MM.1S (cell line): Measurements from ENCODE around the gene TLCD1.

Experiments
- DNase-seq: peaks from one replicate; pipeline ENCODE4 v3.0.0-alpha.2; 2015
- H2AFZ ChIP-seq: fragments of 300-600 bp; sonication (generic); 2 replicates; pipeline ENCODE4 v1.6.0; 2016; ENCODE audit warnings: antibody characterized with exemption, low read length
- H3F3A ChIP-seq: fragments of 300-600 bp; sonication (generic); 2 replicates; pipeline ENCODE4 v1.6.1; 2016; ENCODE audit warnings: mild to moderate bottlenecking, antibody characterized with exemption, low read length, moderate library complexity, mixed read lengths; ENCODE audit not compliant: insufficient read depth
- H3K27ac ChIP-seq: fragments of 300-600 bp; sonication (generic); 2 replicates; pipeline ENCODE4 v1.5.1; 2016; ENCODE audit warnings: mild to moderate bottlenecking, low read length
- H3K27me3 ChIP-seq: fragments of 300-600 bp; sonication (generic); replicated peaks from 2 replicates; pipeline ENCODE4 v1.6.0; 2016; ENCODE audit warnings: low read length; ENCODE audit not compliant: insufficient read depth
- H3K36me3 ChIP-seq: fragments of 300-600 bp; sonication (generic); replicated peaks from 2 replicates; pipeline ENCODE4 v1.6.1; 2016; ENCODE audit warnings: mild to moderate bottlenecking, low read length, mixed read lengths; ENCODE audit not compliant: insufficient read depth
- H3K4me1 ChIP-seq: fragments of 300-600 bp; sonication (generic); 2 replicates; pipeline ENCODE4 v1.6.1; 2016; ENCODE audit warnings: low read length, mixed read lengths
- H3K4me2 ChIP-seq: fragments of 300-600 bp; sonication (generic); 2 replicates; pipeline ENCODE4 v1.6.0; 2016; ENCODE audit warnings: low read depth, low read length
- H3K4me3 ChIP-seq: fragments of 300-600 bp; sonication (generic); 2 replicates; pipeline ENCODE4 v1.5.1; 2016; ENCODE audit warnings: low read length, mixed read lengths
- H3K79me2 ChIP-seq: fragments of 300-600 bp; sonication (generic); 2 replicates; pipeline ENCODE4 v1.6.1; 2016; ENCODE audit warnings: mixed run types, low read length, mixed read lengths
- H3K9ac ChIP-seq: fragments of 300-600 bp; sonication (generic); 2 replicates; pipeline ENCODE4 v1.6.1; 2016; ENCODE audit warnings: low read length, mixed read lengths
- H3K9me2 ChIP-seq: fragments of 300-600 bp; sonication (generic); replicated peaks from 2 replicates; pipeline ENCODE4 v1.6.1; 2016; ENCODE audit warnings: mild to moderate bottlenecking, low read length, mixed read lengths; ENCODE audit not compliant: insufficient read depth
- H3K9me3 ChIP-seq: fragments of 300-600 bp; sonication (generic); replicated peaks from 2 replicates; pipeline ENCODE4 v1.6.1; 2016; ENCODE audit warnings: mild to moderate bottlenecking, low read length, mixed read lengths; ENCODE audit not compliant: insufficient read depth
- H4K20me1 ChIP-seq: fragments of 300-600 bp; sonication (generic); 2 replicates; pipeline ENCODE4 v1.6.1; 2016; ENCODE audit warnings: mild to moderate bottlenecking, low read length, moderate library complexity, mixed read lengths; ENCODE audit not compliant: insufficient read depth
- CTCF ChIP-seq: fragments of 300-600 bp; sonication (generic); IDR thresholded peaks from 2 replicates; pipeline ENCODE4 v1.5.1; 2016; ENCODE audit warnings: antibody characterized with exemption, low read length, mixed read lengths
- EZH2 ChIP-seq: fragments of 300-600 bp; sonication (generic); optimal IDR thresholded peaks from 2 replicates; pipeline ENCODE3; 2017; ENCODE audit warnings: low read depth, mild to moderate bottlenecking, antibody characterized with exemption, low read length, mixed read lengths
- EZH2phosphoT487 ChIP-seq: fragments of 300-600 bp; sonication (generic); IDR thresholded peaks from 2 replicates; pipeline ENCODE4 v1.6.1; 2018; ENCODE audit warnings: antibody characterized with exemption, low read length

The TLCD1 gene

GRCh38 chr17:28682655-28683054 lies 43.4 kb downstream of the TLCD1 start:
- Histone ChIP-seq H3K9ac (no peak overlapping the region), H3K4me2 (no peak overlapping the region), H3K27ac (no peak overlapping the region), H3K79me2 (no peaks in the 10 kb centered on the region), H3K4me1 (no peaks in the 10 kb centered on the region), H3K4me3 (no peak overlapping the region), H3F3A (no peaks in the 10 kb centered on the region), H3K9me2 (no peaks in the 10 kb centered on the region), H3K36me3 (peaks cover 14% of the 10 kb centered on the region), H3K27me3 (no peaks in the 10 kb centered on the region), H3K9me3 (no peaks in the 10 kb centered on the region), H4K20me1 (no peaks in the 10 kb centered on the region), H2AFZ (no peak overlapping the region)
- no peak for DNase-seq
- TF ChIP-seq CTCF (no peak), EZH2phosphoT487 (no peak), EZH2 (no peak)

- Histone ChIP-seq H3K4me1 (no peaks in the 10 kb centered on the region), H3K27me3 (no peaks in the 10 kb centered on the region), H3K4me2 (no peak overlapping the region), H3K9ac (no peak overlapping the region), H3K79me2 (peaks cover 9% of the 10 kb centered on the region), H4K20me1 (no peaks in the 10 kb centered on the region), H3F3A (no peaks in the 10 kb centered on the region), H3K27ac (no peak overlapping the region), H3K9me2 (no peaks in the 10 kb centered on the region), H3K36me3 (peaks cover 24% of the 10 kb centered on the region), H3K4me3 (no peak overlapping the region), H2AFZ (no peak overlapping the region), H3K9me3 (no peaks in the 10 kb centered on the region)
- peak; percentile 30 for DNase-seq
- TF ChIP-seq CTCF (peak; percentile 61), EZH2phosphoT487 (no peak)
These were observed 50.1 kb downstream of the TLCD1 start for GRCh38 chr17:28675980-28676379.

- Histone ChIP-seq H3K27me3 (no peaks in the 10 kb centered on the region), H3K36me3 (peaks cover 26% of the 10 kb centered on the region), H3K27ac (no peak overlapping the region), H3K9ac (no peak overlapping the region), H2AFZ (no peak overlapping the region), H3K4me1 (no peaks in the 10 kb centered on the region), H3K4me3 (no peak overlapping the region), H4K20me1 (no peaks in the 10 kb centered on the region), H3K9me3 (no peaks in the 10 kb centered on the region), H3F3A (no peaks in the 10 kb centered on the region), H3K4me2 (no peak overlapping the region), H3K9me2 (no peaks in the 10 kb centered on the region), H3K79me2 (peaks cover 12% of the 10 kb centered on the region)
- TF ChIP-seq EZH2phosphoT487 (no peak), CTCF (no peak)
- no peak for DNase-seq
These were observed 50.5 kb downstream of the TLCD1 start for GRCh38 chr17:28675490-28675889.
